GM19397 (cell line): ENCODE measurements around the gene CD44.
"Not testable (repeated sequence)": the region's sequence is repeated elsewhere in the genome, so short reads cannot be mapped to it uniquely, and the experiment has no call there.

Experiments
- ATAC-seq: cut with Tn5 transposase; IDR thresholded peaks from one replicate; pipeline ENCODE4 v1.9.1; 2021; ENCODE audit warnings: mild to moderate bottlenecking, moderate library complexity; ENCODE audit not compliant: unreplicated experiment

CD44 gene

GRCh38 chr11:35138943-35139721, at the start of gene CD44:
TSS of gene CD44 (plus strand) at chr11:35139171. CDS start at chr11:35139304, 133 bp downstream.
- ATAC-seq = peak; percentile 41

GRCh38 chr11:35089666-35090065, 49.3 kb upstream of the CD44 start:
- ATAC-seq = peak; percentile 78

DNA sequence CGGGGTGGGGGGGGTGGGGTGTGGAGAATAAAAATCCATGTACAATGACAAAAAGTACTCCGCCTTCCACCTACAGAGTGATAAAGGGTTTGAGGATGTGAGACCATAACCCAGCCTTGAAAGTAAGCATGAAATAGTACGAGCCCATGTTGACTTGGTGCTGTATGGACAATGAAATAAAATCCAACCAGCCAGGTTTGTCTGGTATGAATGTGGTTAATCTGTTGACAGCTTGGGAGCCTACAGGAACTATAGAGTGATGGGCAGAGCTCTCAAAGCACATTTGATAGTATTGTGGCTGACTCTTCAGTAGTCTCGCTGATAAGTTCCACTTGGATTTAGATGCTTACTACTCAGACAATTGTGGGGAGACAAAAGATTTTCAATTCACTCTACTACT, 48.8 kb upstream of the CD44 start:
- peak; percentile 5 for ATAC-seq

DNA sequence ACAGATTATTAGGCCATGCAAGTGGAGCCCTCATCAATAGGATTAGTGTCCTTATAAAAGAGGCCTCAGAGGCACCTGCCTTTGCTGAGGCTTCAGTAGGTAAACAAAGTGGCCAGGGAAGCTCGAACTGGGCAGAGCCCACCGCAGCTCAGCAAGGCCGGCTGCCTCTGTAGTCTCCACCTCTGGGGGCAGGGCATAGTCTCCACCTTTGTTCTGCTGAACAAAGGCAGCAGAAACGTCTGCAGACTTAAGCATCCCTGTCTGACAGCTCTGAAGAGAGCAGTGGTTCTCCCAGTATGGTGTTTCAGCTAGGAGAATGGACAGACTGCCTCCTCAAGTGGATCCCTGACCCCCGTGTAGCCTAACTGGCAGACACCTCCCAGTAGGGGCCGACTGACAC, 48.0 kb upstream of the CD44 start:
- ATAC-seq = not testable (repeated sequence)

DNA sequence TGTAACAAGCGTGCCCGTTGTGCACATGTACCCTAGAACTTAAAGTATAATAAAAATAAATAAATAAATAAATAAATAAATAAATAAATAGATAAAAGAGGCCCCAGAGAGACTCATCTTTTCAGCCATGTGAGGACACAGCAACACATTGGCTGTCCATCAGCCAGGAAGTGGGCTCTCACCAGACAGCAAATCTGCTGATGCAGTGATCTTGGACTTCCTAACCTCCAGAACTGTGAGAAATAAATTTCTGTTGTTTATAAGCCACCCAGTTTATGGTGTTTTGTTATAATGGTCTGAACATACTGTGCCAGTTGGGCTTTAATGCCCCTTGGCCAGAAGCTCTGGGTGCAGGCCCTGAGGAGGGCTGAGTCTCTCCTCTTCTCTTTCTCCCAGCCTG, 42.2 kb upstream of the CD44 start:
- ATAC-seq = no peak

- ATAC-seq = no peak
These were observed 41.0 kb upstream of the CD44 start for GRCh38 chr11:35097814-35098455.

DNA sequence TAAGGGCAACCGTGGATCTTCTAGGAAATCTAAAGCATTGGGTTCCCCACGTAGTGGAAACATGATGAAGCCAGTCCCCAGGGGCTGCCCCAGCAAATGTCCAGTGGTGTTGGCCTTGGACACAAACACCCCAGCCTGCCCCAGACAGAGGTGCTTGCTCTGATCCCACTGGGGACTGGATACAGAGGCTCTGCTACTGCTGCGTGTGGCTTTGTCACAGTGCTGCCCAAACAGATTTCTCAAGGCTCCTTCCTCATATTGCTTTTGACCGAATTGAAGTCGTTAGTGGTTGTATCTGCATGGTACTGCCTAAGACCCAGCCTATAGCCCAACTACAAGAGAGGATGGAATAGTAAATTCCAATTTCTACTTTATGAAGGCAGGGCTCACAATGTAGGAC, 40.1 kb upstream of the CD44 start:
- ATAC-seq = no peak

GRCh38 chr11:35099278-35100012, 39.5 kb upstream of the CD44 start:
- ATAC-seq = no peak

GRCh38 chr11:35100013-35100383, 39.0 kb upstream of the CD44 start:
- ATAC-seq = no peak

DNA sequence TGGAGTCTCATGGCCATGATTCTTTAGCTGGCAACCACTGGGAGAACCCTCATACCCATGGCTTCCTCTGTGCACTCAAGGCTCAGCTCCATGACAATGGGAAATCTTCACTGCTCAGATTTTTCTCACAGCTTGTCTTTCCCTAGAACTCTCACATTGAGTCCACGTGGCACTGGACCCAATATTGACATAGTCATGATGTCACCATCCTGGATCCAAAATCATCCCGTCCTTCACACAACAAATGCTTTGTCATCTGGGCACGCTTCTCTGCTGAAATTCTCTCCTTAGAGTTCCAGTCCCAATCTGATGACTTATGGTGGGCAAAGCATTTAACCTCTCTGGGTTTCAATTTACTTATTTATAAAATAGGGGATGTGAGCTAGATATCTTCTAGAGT, 37.7 kb upstream of the CD44 start:
- no peak for ATAC-seq

- no peak for ATAC-seq
These were observed 36.7 kb upstream of the CD44 start for GRCh38 chr11:35102267-35102666.

- ATAC-seq = no peak
These were observed 35.4 kb upstream of the CD44 start for GRCh38 chr11:35103366-35104208.

- ATAC-seq = no peak
These were observed 34.3 kb upstream of the CD44 start for GRCh38 chr11:35104655-35105054.

DNA sequence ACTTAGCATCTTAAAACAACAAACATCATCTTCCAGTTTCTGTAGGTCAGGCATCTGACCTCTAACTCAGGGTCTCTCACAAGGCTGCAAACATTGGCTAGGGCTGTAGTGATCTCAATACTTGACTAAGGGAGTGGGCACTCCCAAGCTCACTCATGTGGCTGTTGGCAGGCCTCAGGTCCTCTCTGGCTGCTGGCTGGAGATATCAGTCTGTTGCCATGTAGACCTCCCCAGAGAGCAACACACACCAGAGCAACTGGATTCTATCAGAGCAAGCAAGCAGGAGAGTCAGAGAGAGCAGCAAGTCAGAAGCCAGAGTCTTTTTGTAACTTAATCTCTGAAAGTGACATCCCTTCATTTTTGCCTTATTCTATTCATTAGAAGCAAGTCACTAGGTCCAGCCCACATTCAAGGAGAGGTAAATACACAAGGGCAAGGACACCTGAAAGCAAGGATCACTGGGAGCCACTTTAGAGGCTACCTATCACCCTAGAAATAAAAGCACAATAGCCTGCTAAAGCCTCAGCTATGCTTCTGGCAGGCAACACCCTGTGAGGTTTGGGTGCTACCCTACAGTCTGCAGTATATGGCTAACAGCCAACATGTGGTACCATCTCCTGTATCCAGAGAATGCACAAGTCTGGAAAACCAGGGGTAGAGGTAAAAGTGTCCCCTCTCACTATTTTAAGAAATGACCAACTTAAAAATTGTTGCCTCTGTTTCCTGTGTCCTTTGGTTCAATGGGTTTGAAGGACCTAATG, 33.5 kb upstream of the CD44 start:
- no peak for ATAC-seq

GRCh38 chr11:35106595-35106994, 32.4 kb upstream of the CD44 start:
- peak; percentile 62 for ATAC-seq

DNA sequence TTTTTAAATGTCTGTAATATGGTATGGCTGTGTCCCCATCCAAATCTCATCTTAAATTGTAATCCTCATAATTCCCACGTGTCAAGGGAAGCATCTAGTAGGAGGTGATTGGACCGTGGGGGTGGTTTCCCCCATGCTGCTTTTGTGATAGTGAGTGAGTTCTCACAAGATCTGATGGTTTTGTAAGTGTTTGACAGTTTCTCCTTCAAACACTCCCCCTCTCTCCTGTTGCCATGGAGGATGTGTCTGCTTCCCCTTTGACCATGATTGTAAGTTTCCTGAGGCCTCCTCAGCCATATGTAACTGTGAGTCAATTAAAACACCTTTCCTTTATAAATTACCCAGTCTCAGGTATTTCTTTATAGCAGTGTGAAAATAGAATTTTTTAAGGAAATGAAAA, 31.1 kb upstream of the CD44 start:
- ATAC-seq = no peak

- not testable (repeated sequence) for ATAC-seq
These were observed 30.6 kb upstream of the CD44 start for GRCh38 chr11:35108336-35108735.

DNA sequence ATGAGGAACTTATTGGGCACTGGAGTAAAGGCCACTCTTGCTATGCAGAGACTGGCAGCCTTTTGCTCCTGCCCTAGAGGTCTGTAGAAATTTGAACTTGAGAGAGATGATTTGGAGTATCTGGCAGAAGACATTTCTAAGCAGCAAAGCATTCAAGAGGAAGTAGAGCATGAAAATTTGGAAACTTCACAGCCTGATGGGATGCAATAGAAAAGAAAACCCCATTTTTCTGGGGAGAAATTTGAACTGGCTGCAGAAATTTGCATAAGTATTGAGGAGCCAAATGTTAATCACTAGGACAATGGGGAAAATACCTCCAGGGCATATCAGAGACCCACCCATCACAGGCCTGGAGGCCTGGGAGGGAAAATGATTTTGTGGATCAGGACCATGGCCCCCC, 29.9 kb upstream of the CD44 start:
- ATAC-seq = no peak

- no peak for ATAC-seq
These were observed 29.1 kb upstream of the CD44 start for GRCh38 chr11:35109827-35110226.
